ENCODE results near the gene ZNF90. TPM values are rescaled to one million over a fixed set of nuclear protein-coding genes. Genes with fewer than 3 reads are reported as not detected.
"Not testable (repeated sequence)": the region's sequence is repeated elsewhere in the genome, so short reads cannot be mapped to it uniquely, and the experiment has no call there.

ZNF90 gene
- total RNA-seq, 1 donor from 2014 or later = 5.1 TPM

DNA sequence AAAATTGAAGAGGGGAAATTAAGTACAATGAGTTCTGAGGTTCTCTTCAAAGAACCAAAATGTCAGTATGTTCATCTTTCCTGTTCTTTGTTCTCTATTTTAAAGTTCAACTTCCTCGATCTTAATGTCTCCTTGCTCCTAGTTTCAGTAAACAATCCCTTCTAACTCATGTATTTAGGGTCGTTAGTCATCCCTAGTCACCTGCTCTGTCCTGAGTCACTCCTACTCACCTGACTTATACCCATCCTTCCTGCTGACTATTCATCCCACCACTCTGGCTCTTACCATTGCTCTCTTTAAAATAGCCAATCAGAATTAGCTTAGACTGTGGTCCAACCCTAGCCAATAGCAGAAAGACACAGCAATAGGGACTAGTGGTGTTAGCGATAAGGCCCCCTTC is 24.3 kb downstream of the ZNF90 start:
- TF ChIP-seq, protein P1, sequence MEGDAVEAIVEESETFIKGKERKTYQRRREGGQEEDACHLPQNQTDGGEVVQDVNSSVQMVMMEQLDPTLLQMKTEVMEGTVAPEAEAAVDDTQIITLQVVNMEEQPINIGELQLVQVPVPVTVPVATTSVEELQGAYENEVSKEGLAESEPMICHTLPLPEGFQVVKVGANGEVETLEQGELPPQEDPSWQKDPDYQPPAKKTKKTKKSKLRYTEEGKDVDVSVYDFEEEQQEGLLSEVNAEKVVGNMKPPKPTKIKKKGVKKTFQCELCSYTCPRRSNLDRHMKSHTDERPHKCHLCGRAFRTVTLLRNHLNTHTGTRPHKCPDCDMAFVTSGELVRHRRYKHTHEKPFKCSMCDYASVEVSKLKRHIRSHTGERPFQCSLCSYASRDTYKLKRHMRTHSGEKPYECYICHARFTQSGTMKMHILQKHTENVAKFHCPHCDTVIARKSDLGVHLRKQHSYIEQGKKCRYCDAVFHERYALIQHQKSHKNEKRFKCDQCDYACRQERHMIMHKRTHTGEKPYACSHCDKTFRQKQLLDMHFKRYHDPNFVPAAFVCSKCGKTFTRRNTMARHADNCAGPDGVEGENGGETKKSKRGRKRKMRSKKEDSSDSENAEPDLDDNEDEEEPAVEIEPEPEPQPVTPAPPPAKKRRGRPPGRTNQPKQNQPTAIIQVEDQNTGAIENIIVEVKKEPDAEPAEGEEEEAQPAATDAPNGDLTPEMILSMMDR (IDR thresholded peaks at IDR 0.05; ENCODE audit: insufficient read depth, low read length, poor library complexity, severe bottlenecking) = no peak
- Histone ChIP-seq H3K27me3 (ENCODE audit: control insufficient read depth, insufficient read depth, low read length) (no peaks in the 10 kb centered on the region), H3K36me3 (ENCODE audit: control insufficient read depth, insufficient read depth, low read length) (no peaks in the 10 kb centered on the region), H3K4me3 (ENCODE audit: low read depth, low read length) (no peak overlapping the region)
- DNase-seq (ENCODE audit: low read depth) = no peak

DNA sequence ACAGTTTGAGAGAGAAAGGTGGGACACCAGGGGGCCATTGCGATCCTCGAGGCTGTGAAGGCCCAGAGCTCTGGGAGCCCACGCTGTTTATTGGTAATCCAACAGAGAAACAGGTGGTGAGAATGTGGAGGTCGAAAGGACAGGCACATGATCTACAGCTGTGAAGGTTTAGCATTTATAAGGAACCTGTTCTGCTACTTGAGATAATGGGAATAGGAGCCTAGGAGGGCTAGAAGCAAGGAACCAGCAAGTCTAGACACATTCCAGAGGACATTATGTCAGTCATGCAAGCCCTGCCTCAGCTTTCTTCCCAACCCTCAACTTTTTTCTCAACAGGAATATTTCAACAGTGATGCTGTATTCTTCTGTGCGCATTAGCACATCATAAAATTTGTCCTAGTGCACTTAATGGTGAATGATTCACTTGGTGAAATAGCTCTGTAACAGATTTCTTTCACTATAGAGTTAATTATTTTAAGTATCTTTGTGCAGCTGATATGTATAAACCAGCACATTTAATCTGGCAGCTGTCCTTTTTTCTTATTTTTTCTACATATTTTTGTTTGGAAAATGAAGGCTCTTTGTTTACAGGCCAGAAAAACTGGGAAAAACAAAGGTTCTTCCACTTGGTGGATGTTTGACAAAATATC is 25.4 kb downstream of the ZNF90 start:
- DNase-seq (ENCODE audit: low read depth) = no peak
- H3K4me3 ChIP-seq (ENCODE audit: low read depth, low read length) = no peak overlapping the region
- H3K27me3 ChIP-seq (ENCODE audit: control insufficient read depth, insufficient read depth, low read length) = no peaks in the 10 kb centered on the region
- TF ChIP-seq, protein P1 (IDR thresholded peaks at IDR 0.05; ENCODE audit: insufficient read depth, low read length, poor library complexity, severe bottlenecking) = no peak
- no peaks in the 10 kb centered on the region for H3K36me3 ChIP-seq (ENCODE audit: control insufficient read depth, insufficient read depth, low read length)

DNA sequence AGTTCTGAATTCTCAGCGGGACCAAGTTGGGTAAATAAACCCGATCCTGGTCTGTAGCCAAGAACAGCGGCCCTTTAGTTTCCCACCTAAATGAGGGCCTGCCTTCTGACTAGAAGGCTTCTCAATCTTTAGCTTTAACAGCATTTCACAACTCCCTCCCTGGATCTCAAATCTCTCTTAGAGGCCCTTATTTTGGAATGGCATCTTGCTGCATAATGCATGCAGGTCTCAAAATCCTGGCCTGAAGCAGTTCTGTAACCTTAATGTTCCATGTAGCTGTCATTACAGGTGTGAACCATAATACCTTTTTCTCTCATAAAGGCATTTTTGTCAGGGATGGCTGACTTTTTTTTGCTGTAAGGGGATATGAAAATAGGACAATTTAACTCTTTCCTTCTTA is 29.5 kb downstream of the ZNF90 start:
- Histone ChIP-seq H3K27me3 (ENCODE audit: control insufficient read depth, insufficient read depth, low read length) (no peaks in the 10 kb centered on the region), H3K4me3 (ENCODE audit: low read depth, low read length) (no peak overlapping the region), H3K36me3 (ENCODE audit: control insufficient read depth, insufficient read depth, low read length) (no peaks in the 10 kb centered on the region)
- TF ChIP-seq, protein P1 (IDR thresholded peaks at IDR 0.05; ENCODE audit: insufficient read depth, low read length, poor library complexity, severe bottlenecking) = no peak
- no peak for DNase-seq (ENCODE audit: low read depth)

DNA sequence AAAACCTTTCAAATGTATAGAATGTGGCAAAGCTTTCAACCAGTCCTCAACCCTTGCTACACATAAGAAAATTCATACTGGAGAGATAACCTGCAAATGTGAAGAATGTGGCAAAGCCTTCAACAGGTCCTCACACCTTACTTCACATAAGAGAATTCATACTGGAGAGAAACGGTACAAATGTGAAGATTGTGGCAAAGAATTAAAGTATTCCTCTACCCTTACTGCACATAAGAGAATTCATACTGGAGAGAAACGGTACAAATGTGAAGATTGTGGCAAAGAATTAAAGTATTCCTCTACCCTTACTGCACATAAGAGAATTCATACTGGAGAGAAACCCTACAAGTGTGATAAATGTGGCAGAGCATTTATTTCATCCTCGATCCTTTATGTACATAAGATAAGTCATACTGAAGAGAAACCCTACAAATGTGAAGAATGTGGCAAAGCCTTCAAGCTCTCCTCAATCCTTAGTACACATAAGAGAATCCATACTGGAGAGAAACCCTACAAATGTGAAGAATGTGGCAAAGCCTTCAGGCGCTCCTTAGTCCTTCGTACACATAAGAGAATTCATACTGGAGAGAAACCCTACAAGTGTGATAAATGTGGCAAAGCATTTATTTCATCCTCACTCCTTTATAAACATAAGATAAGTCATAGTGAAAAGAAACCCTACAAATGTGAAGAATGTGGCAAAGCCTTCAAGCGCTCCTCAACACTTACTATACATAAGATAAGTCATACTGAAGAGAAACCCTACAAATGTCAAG is 40.5 kb downstream of the ZNF90 start:
- H3K27me3 ChIP-seq (ENCODE audit: control insufficient read depth, insufficient read depth, low read length); DNase-seq (ENCODE audit: low read depth); H3K36me3 ChIP-seq (ENCODE audit: control insufficient read depth, insufficient read depth, low read length); H3K4me3 ChIP-seq (ENCODE audit: low read depth, low read length): not testable (repeated sequence)

DNA sequence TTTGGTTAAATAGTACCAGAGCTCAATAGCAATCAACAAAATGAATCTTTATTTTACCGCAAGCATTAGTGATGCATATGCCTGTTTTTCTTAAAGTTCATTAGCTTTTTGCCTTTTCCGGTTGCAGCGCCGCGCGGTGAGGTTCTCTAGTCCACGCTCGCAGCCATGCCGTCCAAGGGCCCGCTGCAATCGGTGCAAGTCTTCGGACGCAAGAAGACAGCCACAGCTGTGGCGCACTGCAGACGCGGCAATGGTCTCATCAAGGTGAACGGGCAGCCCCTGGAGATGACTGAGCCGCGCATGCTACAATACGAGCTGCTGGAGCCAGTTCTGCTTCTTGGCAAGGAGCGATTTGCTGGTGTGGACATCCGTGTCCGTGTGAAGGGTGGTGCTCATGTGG is 47.1 kb downstream of the ZNF90 start:
- H3K36me3 ChIP-seq (ENCODE audit: control insufficient read depth, insufficient read depth, low read length) = no peaks in the 10 kb centered on the region
- no peaks in the 10 kb centered on the region for H3K27me3 ChIP-seq (ENCODE audit: control insufficient read depth, insufficient read depth, low read length)
- no peak overlapping the region for H3K4me3 ChIP-seq (ENCODE audit: low read depth, low read length)
- TF ChIP-seq, protein P1 (IDR thresholded peaks at IDR 0.05; ENCODE audit: insufficient read depth, low read length, poor library complexity, severe bottlenecking) = no peak
- DNase-seq (ENCODE audit: low read depth) = no peak

DNA sequence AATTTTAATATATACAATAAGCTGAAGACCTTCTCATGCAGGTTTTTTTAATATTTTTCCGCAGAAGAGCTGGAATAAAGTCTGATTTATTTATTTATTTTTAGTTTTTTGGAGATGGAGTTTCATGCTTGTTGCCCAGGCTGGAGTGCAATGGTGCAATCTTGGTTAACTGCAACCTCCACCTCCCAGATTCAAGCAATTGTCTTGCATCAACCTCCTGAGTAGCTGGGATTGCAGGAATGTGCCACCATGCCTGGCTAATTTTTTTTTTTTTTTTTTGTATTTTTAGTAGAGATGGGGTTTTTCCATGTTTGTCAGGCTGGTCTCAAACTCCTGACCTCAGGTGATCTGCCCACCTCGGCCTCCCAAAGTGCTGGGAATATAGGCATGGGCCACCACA is 55.1 kb downstream of the ZNF90 start:
- H3K4me3 ChIP-seq (ENCODE audit: low read depth, low read length); H3K36me3 ChIP-seq (ENCODE audit: control insufficient read depth, insufficient read depth, low read length); DNase-seq (ENCODE audit: low read depth); H3K27me3 ChIP-seq (ENCODE audit: control insufficient read depth, insufficient read depth, low read length): not testable (repeated sequence)

DNA sequence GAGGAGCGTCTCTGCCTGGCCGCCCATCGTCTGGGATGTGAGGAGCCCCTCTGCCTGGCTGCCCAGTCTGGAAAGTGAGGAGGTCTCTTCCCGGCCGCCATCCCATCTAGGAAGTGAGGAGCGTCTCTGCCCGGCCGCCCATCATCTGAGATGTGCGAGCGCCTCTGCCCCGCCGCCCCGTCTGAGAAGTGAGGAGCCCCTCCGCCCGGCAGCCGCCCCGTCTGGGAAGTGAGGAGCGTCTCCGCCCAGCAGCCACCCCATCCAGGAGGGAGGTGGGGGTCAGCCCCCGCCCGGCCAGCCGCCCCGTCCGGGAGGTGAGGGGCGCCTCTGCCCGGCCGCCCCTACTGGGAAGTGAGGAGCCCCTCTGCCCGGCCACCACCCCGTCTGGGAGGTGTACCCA is 59.9 kb downstream of the ZNF90 start:
- DNase-seq (ENCODE audit: low read depth); H3K4me3 ChIP-seq (ENCODE audit: low read depth, low read length); H3K27me3 ChIP-seq (ENCODE audit: control insufficient read depth, insufficient read depth, low read length): not testable (repeated sequence)

More for the DNA sequence above, 59.9 kb downstream of the ZNF90 start:
- H3K36me3 ChIP-seq (ENCODE audit: control insufficient read depth, insufficient read depth, low read length) = not testable (repeated sequence)
